GM12892 (cell line): ENCODE measurements around the gene CDC45.

Experiments
- DNase-seq: peaks from one replicate; pipeline ENCODE4 v3.0.0; 2011; ENCODE audit not compliant: insufficient read length
- FAIRE-seq: peaks from 2 replicates; lab custom pipeline; 2011; peaks lifted over from hg19 to GRCh38; lab: Jason Lieb, UNC
- POLR2A ChIP-seq: IDR thresholded peaks from 2 replicates; pipeline ENCODE4 v1.6.1; 2011; ENCODE audit warnings: low read depth, low read length, control low read depth
- POLR2AphosphoS5 ChIP-seq: IDR thresholded peaks from 2 replicates; pipeline ENCODE4 v1.6.1; 2011; ENCODE audit warnings: low read depth, low read length, control low read depth
- TAF1 ChIP-seq: IDR thresholded peaks from 2 replicates; pipeline ENCODE4 v1.6.1; 2011; ENCODE audit warnings: low read depth, mild to moderate bottlenecking, control low read depth, low read length, borderline replicate concordance

The CDC45 gene

DNA sequence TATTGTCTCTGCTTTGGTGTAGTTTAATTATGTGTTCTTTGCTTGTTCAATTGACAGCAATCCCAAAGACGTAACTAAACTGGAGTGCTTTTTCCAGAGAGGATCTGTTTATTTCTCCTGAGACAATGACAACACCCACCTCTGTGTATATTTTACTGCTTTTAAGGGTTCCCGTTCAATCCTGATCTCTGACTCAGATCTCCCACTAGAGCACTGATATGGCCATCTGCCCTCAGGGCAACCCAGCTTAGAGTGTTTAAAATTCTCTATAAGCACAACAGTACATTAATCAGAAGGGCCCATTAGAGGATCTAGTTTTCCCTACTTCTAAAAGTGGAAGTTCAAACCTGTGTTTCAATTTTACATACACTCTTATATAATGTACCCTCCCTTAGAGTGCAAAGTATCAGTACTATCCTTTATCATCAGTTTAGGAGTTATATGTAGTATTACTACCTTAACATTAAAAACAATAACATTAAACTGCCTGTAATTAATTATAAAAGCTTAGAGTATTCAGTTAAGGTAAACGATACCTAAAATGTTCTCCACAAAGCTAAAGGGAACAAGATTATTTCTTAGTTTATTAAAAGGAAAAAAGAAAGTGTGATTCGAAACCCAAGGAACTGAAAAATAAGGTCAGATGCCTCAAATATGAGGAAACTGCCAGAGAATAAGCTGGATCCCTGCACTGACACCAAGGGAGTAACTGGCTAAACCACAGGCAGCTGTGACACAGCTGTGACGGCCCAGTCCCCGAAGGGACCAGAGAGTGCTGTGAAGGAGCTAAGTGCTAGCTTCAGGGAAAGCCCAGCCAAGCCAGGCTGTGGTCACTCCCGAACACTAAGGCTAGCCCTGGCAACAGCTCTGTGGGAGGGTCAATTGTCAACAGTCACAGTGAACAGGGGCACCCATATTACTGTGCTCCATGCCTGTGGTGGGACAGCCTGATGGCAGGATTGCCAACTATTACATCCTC, 15.9 kb upstream of the CDC45 start:
- no peak for FAIRE-seq
- TF ChIP-seq POLR2A: no peak
- TF ChIP-seq TAF1: no peak
- TF ChIP-seq POLR2AphosphoS5: no peak
- DNase-seq: no peak

DNA sequence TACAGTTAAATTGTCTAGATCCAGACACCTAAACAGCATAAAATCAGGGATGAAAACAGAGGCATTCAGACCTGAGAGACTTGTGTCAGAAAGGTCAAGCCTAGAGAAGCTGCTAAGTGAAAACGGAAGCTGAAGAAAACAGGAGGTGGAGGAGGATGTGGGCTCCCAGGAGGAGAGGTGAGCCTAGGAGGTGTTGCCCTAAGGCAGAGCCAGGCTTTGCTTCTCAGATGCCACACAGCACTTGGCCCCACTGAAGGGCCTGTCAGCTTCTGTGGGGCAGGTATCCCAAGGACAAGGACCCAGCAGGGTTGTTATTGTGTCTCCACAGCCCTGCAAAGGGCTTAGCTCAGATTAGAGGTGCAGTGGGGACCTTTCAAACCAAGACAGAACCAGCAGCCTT, 15.2 kb upstream of the CDC45 start:
- FAIRE-seq (no peak), DNase-seq (no peak)
- TF ChIP-seq TAF1 (no peak), POLR2A (no peak), POLR2AphosphoS5 (no peak)

DNA sequence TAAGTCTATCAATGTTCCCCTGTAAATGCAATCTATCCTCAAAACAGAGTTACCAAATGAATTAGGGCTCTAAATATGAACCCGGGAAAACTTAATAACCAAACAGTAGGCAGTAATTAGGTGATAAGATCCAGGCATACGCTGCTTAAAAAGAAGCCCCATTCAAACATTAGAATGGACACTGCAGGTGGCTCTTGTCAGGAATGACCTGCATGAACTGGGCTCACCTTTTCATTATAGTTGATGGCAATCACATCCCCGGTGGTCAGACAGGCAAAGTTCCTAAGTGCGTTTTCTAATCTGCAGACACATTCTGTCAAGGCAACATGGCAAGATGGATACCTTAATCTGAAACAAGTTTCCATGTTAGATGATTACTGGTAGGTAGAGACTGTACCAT, 14.7 kb upstream of the CDC45 start:
- TF ChIP-seq POLR2AphosphoS5: no peak
- TF ChIP-seq POLR2A: no peak
- no peak for TF ChIP-seq TAF1
- DNase-seq (no peak), FAIRE-seq (no peak)

DNA sequence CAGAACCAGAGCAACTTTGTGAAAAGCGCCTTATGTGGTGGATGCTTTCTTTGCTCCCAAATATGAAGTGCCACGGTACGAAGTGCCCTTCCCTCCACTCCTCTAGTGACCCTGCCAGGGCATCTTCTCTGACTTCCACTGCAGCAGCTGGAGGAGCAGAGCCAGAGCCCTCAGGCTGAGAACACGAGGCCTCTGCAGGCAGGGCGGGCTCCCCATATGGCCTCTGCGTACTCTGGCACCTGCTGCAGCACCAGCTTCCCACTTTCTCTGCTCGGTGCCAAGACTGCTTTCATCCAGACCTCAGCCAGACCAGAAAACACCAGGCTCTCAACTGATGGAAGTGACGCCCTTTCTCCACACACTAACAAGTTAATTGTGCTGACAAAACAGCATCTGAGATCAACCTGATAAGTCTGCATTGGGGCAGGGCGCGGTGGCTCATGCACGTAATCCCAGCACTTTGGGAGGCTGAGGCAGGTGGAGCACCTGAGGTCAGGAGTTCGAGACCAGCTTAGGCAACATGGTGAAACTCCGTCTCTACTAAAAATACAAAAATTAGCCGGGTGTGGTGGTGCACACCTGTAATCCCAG, 13.5 kb upstream of the CDC45 start:
- FAIRE-seq: no peak
- no peak for DNase-seq
- TF ChIP-seq POLR2AphosphoS5: no peak
- TF ChIP-seq TAF1: no peak
- TF ChIP-seq POLR2A: no peak

DNA sequence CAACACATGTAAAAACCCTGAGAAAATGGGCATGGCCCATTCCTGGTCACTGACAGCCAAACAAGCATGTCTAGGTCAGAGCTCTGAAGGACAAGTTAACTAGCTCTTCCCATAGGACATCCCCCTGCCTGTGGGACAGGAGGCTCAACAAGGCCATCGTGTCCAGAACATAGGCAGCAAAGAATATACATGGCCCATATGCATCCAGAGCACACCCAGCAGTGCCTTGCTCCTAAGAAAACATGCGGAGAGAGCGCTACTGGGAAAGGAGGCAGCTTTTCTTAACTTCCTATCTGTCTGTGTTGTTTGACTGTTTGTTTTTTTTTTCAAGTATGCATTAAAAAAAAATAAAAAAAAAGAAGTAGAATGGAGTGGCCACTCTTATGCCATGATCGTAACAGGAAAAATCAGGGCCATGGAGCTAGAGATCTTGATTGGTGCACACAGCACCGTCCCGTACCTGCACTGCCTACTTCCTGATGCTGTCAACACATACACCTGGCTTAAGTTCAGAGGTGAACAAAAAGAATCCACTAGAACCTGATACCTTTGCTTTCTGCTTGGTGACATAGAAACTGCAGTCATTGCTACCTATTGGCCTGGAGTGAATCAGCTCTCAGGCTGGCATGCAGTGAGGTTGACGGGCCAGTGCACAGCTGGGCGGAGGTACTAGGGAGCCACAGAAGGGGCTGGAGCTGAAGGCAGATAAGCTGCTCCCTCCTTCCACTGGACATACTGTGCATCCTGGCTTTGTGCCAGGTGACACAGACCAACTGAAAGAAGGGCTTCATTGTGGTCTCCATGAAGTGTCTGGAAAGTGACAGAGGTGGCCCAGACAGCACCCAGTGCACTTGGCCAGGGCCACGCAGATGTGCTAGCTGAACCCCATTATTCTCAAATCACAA, 12.6 kb upstream of the CDC45 start:
- FAIRE-seq (no peak), DNase-seq (no peak)
- TF ChIP-seq POLR2AphosphoS5: no peak
- TF ChIP-seq TAF1: no peak

DNA sequence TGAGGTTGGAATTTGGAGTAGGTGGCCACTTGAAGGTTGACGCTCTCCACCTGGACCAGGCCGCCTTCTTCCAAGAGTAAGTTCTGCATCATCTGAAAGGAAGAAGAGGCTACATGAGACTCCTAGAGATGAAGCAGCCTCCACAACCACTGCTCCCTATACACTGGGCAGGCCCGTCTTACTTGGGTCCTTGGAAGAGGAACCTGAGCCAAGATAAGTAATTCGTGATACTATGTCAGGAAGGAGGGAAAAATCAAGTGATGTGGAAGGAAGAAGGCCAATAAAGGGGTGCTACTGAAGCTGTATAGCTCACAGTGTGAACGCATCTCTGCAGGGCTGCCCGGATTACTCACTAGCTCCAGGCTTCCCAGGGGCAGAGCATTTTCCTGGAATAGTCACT, 11.8 kb upstream of the CDC45 start:
- FAIRE-seq (no peak), DNase-seq (no peak)
- TF ChIP-seq POLR2AphosphoS5 (no peak), TAF1 (no peak), POLR2A (no peak)

DNA sequence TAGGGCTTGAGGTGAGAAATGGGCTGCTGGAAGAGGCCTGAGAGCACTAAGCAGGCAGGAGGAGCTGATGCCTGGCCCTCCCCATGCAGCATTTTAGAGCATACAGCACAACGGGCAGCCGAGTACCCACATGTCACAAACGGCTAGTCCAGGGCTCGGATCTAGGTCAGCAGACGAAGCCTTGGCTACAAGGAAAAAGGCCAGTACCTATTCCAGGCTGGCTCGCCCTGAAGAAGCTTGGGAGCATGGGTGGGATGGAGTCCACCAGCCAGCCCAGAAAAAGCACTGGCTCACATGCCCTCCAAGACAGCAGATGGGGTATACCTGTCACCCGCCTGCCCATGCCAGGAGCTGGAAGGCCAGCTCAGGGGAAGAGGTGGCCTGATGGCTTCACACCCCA, 10.3 kb upstream of the CDC45 start:
- no peak for TF ChIP-seq TAF1
- TF ChIP-seq POLR2AphosphoS5: no peak
- no peak for TF ChIP-seq POLR2A
- no peak for DNase-seq
- no peak for FAIRE-seq

DNA sequence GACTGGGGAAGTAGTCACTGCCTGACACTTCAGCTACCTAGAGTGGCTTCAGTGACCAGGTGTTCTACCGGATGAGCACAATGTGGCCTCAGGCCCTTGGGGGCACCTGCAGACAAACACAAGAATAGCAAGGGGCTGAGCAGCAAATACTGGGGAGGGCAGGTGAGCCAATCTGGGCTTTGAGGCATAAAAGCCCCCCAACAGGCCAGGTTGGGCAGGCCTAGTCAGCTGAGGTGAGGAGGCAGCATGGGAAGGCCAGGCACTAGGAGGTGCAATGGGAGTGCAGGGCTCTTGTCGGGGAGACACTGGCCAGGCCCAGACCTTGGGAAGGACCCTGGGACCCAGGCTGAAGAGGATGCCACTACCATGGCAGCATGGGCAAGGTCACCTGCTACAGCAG, 9.7 kb upstream of the CDC45 start:
- FAIRE-seq (no peak), DNase-seq (no peak)
- no peak for TF ChIP-seq POLR2AphosphoS5

DNA sequence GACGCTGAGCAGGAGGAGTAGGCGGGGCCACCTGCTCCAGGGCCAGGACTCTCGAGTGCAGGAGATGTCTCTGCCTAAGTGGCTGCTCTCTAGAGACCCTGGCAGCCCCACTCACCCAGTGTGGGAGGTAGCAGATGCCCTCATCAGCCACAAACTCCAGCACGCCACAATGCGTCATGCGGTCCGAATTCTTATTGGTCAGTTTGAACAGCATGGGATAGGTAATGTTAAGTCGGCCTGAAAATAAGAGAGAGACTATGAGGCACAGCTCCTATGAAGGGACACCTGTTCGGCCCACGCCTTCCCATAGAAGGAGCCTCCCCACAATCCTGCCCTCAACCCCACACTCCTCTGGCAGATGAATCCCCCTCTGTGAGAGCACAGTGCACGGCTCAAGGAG, 8.1 kb upstream of the CDC45 start:
- FAIRE-seq (no peak), DNase-seq (no peak)
- TF ChIP-seq POLR2A (no peak), TAF1 (no peak), POLR2AphosphoS5 (no peak)

DNA sequence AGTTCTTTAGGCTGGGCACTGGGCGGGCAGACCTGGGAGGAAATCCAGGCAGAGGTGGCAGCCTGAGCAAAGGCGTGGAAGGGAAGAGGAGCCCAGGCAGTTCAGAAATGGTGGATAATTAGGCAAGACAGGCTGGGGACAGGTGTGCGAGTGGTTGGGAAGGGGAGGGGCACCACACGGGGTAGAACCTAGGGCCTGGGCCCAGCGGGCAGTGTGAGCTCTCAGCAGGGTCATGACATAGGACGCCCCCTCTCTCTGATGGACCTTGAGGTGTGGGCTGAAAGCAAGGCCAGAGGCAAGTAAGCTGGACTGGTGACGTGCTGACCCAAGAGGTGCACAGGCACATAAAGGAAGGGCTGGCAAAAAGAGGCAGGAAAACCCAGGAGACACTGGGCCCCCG, 7.5 kb upstream of the CDC45 start:
- TF ChIP-seq POLR2A (no peak), POLR2AphosphoS5 (no peak), TAF1 (no peak)
- DNase-seq (no peak), FAIRE-seq (no peak)

DNA sequence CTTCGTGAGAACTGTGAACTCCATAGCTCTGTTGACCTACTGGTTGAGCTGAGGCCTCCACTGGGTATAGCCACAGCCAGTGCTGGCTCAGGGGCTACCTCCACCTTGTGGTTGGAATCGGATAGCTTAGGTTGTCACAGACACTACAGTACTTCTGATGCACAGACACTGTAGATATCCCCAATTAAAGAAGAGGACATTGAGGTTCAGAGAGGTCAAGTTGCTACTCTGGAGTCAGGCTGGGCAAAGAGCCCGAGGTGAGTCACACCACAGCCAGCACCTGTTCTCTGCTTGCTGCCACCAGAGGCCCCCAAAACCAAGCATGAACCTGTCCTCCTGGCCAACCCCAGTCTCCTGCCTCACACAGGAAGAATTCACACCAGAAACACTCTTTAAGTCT, 6.1 kb upstream of the CDC45 start:
- no peak for DNase-seq
- no peak for FAIRE-seq
- TF ChIP-seq POLR2AphosphoS5 (no peak), POLR2A (no peak), TAF1 (no peak)

DNA sequence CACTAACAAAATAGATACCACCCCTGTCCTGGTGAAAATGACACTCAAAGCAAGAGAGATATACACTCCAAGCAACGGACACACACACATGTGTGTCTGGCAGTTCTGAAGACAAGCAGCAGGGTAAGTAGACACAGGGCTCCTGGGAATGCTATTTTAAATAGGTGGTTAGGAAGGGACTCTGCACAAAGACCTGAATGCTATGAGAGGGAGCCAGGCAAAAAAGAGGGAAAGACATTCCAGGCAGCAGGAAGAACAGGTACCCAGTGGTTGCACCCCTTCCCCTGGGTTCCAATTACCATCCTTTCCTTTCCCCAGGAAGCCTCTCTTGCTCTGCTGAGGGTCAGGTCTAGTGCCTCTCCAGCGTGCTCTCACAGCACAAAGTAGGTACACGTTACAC, 3.7 kb upstream of the CDC45 start:
- TF ChIP-seq TAF1: no peak
- TF ChIP-seq POLR2A: no peak
- TF ChIP-seq POLR2AphosphoS5: no peak
- DNase-seq: no peak
- FAIRE-seq: no peak
